AG09309 (cell line): ENCODE data around the gene FAM168B.

Experiments
- DNase-seq: peaks from one replicate; pipeline ENCODE4 v3.0.0-alpha.2; 2010; ENCODE audit warnings: low read depth
- H3K4me3 ChIP-seq: 2 replicates; pipeline ENCODE4 v1.5.1; 2011; ENCODE audit warnings: mild to moderate bottlenecking, low read depth, low read length, moderate library complexity; ENCODE audit not compliant: control insufficient read depth
- CTCF ChIP-seq: IDR thresholded peaks from 2 replicates; pipeline ENCODE4 v1.5.1; 2011; ENCODE audit warnings: mild to moderate bottlenecking, low read depth, low read length, inconsistent platforms; ENCODE audit not compliant: insufficient read depth, control insufficient read depth; ENCODE audit errors: missing control alignments

Gene FAM168B

GRCh38 chr2:131036269-131036668 lies 57.0 kb downstream of the FAM168B start:
- no peak overlapping the region for H3K4me3 ChIP-seq
- no peak for DNase-seq
- no peak for TF ChIP-seq CTCF

- TF ChIP-seq CTCF, result no peak
- peak overlapping the region; percentile 54 for H3K4me3 ChIP-seq
- no peak for DNase-seq
Measured at GRCh38 chr2:131035826-131036231, 57.4 kb downstream of the FAM168B start.

- H3K4me3 ChIP-seq, result peak overlapping the region; percentile 54
- no peak for TF ChIP-seq CTCF
- DNase-seq, result no peak
Measured at GRCh38 chr2:131035112-131035825, 58.0 kb downstream of the FAM168B start.

GRCh38 chr2:131034122-131035051 lies 58.9 kb downstream of the FAM168B start:
- no peak for TF ChIP-seq CTCF
- no peak for DNase-seq
- peak overlapping the region; percentile 54 for H3K4me3 ChIP-seq

- no peak for TF ChIP-seq CTCF
- no peak overlapping the region for H3K4me3 ChIP-seq
- DNase-seq, result no peak
Measured at GRCh38 chr2:131033786-131034121, 59.5 kb downstream of the FAM168B start.

GRCh38 chr2:131032393-131032836 lies 60.8 kb downstream of the FAM168B start:
- no peak for DNase-seq
- TF ChIP-seq CTCF, result no peak
- no peak overlapping the region for H3K4me3 ChIP-seq
